NCI-H1417 (cell line): ENCODE data around the gene RAVER2.
A peak's percentile ranks its signal among the peaks of the same experiment; 100 is the strongest.
"Not testable (repeated sequence)": the region's sequence is repeated elsewhere in the genome, so short reads cannot be mapped to it uniquely, and the experiment has no call there.

Experiments
- DNase-seq, 3 experiments: peaks; one replicate each; lab custom pipeline; 2025; lab: John Stamatoyannopoulos, UW

Gene RAVER2

DNA sequence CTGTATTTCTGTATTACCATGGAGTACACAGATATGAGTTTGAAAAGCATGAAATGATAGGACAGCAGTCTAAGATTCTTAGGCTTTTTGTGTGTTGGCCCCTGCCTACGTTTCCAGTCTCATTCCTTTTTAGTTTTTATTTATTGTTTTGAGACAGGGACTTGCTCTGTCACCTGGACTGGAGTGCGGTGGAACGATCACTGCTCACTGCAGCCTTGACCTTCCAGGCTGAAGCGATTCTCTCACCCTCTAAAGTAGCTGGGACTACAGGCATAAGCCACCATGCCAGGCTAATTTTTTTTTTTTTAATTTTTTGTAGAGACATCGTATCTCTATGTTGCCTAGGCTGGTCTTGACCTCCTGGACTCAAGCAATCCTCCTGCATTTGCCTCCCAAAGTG lies 3.8 kb downstream of the RAVER2 start:
- DNase-seq = no peak

GRCh38 chr1:64750092-64750491 lies 5.2 kb downstream of the RAVER2 start:
- DNase-seq = no peak

DNA sequence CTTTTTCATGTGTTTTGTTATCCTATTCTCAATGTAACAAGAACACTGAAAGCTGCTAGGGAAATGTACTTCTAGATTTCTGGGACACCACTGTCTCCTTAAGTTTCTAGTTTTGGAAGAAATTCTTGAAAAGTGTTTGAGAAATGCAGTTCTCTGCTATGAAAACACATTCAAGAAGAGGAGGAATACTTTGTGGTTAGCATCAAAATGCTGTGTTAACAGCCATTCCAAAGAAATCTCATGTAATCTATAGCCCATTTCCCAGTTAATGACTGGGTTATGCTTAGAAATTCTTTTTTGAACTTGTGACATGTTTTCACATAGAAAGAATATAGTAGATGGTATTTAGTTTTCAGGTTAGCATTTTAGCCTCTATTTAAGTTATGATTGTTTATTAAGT lies 6.0 kb downstream of the RAVER2 start:
- DNase-seq = no peak

- DNase-seq = no peak
Observed at GRCh38 chr1:64754173-64754572, 9.3 kb downstream of the RAVER2 start.

GRCh38 chr1:64755361-64755760 lies 10.5 kb downstream of the RAVER2 start:
- DNase-seq = no peak

DNA sequence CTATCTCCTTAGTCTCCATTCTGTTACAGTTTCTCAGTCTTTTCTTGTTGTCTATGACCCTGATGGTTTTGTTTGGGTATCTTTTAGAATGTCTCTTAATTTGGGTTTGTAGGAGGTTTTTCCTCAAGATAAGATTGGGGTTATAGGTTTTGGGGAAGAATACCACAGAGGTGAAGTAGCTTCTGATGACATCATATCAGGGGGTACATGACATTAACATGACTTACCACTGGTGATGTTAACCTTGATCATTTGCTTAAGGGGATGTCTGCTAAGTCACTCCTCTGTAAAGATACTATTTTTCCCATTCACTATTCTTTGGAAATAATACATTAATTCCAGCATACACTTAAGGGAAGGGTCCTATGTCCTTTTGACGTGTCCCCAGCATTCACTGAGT lies 11.9 kb downstream of the RAVER2 start:
- no peak for DNase-seq

GRCh38 chr1:64757213-64757612 lies 12.3 kb downstream of the RAVER2 start:
- no peak for DNase-seq

- no peak for DNase-seq
Observed at GRCh38 chr1:64758233-64758632, 13.4 kb downstream of the RAVER2 start.

GRCh38 chr1:64759968-64760367 lies 15.1 kb downstream of the RAVER2 start:
- DNase-seq = no peak

- no peak for DNase-seq
Observed at GRCh38 chr1:64765012-64765411, 20.1 kb downstream of the RAVER2 start.

DNA sequence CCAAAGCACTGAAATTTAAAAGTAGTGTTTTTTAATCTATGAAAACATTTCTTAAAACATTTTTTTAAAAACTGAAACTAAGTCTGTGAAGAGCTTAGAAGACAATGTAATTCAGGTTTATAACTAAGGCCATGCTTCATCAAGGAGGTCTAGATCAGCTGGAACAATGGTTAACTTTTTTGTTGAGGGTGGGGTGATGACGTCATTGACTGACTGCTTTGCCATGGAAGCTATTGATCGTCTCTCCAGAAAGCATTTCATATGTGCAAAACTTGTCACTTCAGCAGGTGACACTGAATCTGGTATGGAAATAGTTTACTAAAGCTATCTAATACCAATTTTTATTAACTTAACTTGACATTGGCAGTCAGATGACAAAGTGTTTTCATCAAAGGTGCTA lies 21.0 kb downstream of the RAVER2 start:
- no peak for DNase-seq

DNA sequence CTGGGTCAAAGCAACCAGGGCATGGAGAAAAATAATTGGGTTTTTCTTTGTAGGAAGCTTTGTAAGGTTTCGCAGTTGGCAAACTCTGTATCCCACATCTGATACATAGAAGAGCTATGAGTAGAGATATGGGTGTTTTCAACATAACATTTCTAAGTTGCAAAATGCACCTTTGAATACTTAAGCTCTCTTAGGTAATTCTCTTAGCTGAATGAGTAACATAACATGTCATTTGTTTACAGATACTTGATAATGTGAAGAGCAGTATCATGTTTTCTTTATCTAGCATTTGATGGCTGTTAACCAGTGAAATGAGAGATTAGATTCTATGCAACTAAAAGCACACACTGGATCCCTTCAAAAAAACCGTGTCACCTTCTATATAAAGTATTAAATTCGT lies 21.6 kb downstream of the RAVER2 start:
- no peak for DNase-seq

GRCh38 chr1:64769482-64769881 lies 24.6 kb downstream of the RAVER2 start:
- no peak for DNase-seq

DNA sequence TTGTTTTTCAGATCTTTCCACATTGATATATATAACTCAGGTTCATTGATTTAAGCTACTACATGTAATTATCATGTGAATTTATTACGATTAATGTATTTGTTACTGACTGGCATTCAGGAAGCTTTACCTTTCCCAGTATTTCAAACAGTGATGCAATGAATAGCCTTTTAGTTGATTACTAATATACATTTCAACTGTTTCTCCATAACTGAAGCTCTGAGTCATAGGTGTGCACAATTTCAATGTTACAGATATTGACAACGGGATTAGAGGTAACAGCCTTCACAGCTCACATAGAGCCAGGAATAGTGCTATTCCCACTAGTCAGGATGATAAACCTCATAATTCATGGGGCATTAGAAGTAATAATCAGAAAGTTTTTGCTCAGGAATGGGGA lies 25.1 kb downstream of the RAVER2 start:
- DNase-seq = no peak

GRCh38 chr1:64773306-64773705 lies 28.4 kb downstream of the RAVER2 start:
- not testable (repeated sequence) for DNase-seq

- no peak for DNase-seq
Observed at GRCh38 chr1:64775113-64775512, 30.2 kb downstream of the RAVER2 start.

DNA sequence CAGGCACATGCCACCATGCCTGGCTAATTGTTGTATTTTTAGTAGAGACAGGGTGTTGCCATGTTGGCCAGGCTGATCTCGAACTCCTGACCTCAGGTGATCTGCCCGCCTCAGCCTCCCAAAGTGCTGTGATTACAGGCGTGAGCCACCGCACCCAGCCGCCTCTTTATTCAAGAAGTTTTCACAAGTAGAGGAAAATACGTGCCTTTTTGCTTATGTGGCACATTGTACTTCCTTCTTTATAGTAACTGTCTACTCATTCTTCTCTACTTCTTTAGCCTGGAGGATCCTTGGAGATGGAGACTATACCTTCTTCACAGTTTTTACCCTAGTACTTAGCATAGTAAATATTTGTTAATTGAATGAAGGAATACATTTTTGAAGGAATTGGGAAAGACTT lies 37.2 kb downstream of the RAVER2 start:
- not testable (repeated sequence) for DNase-seq

DNA sequence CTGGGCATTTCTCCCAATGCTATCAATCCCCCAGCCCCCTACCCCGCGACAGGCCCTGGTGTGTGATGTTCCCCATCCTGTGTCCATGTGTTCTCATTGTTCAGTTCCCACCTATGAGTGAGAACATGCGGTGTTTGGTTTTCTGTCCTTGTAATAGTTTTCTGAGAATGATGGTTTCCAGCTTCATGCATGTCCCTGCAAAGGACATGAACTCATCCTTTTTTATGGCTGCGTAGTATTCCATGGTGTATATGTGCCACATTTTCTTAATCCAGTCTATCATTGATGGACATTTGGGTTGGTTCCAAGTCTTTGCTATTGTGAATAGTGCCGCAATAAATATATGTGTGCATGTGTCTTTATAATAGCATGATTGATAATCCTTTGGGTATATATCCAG lies 38.0 kb downstream of the RAVER2 start:
- DNase-seq = not testable (repeated sequence)

- no peak for DNase-seq
Observed at GRCh38 chr1:64790832-64791487, 46.1 kb downstream of the RAVER2 start.

DNA sequence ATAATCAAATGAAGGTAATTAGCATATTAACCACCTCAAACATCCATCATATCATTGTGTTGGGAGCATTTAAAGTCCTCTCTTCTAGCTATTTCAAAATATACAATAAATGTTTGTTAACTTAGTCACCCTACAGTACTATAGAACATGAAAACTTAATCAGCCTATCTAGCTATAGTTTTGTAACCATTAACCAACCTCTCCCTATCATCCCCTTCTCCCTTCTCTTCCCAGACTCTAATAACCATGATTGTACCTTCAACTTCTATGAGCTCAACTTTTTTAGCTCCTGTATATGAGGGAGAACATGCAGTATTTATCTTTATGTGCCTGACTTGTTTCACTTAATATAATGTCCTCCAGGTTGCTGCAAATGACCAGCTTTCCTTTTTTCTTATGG lies 54.0 kb downstream of the RAVER2 start:
- no peak for DNase-seq

- no peak for DNase-seq
Observed at GRCh38 chr1:64801851-64802523, 57.1 kb downstream of the RAVER2 start.

GRCh38 chr1:64809309-64809708 lies 64.4 kb downstream of the RAVER2 start:
- DNase-seq = no peak

DNA sequence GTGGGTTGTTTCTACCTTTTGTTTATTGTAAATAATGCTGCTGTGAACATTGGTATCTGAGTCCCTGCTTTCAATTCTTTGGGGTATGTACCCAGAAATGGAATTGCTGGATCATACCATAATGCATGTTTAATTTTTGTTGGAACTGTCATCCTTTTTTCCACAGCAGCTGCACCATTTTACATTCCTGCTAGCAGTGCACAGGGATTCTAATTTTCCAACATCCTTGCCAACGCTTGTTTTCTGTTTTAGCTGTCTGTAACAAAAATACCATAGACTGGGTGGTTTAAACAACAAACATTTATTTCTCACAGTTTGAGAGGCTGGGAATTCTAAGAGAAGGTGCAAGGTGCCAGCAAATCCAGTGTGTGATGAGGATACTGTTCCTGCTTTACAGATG lies 65.1 kb downstream of the RAVER2 start:
- DNase-seq = no peak

GRCh38 chr1:64811131-64811530 lies 66.3 kb downstream of the RAVER2 start:
- peak; percentile 33 to 74 (median 67) for DNase-seq
